ENCODE data around the gene DNAI1. TPM values are rescaled to one million over a fixed set of nuclear protein-coding genes. Genes with fewer than 3 reads are reported as not detected.
A peak's percentile ranks its signal among the peaks of the same experiment; 100 is the strongest.

DNAI1 gene
- polyA plus RNA-seq, 10 donors = 0.23 to 0.30 TPM; not detected in 8

DNA sequence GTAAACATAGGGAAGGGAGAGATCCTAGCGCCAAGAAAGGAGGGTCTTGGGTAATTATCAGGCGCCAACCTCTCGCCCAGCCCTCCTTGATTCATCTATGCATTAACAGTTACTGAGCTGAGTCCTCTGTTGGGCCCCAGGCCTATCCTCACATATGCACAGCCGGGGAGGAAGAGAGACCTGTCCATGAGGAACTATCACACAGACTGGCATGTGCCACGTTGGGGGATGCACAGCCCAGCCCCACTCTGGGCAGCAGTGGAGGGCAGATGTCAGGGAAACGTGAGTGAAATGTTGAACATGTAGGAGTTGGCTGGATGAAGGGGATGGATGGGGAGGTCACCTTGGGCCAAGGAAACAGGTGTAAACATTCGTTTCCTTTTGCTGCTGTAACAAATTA lies 82.9 kb downstream of the DNAI1 start:
- DNase-seq = no peak

- DNase-seq = no peak
Observed at GRCh38 chr9:34544035-34544434, 85.4 kb downstream of the DNAI1 start.

DNA sequence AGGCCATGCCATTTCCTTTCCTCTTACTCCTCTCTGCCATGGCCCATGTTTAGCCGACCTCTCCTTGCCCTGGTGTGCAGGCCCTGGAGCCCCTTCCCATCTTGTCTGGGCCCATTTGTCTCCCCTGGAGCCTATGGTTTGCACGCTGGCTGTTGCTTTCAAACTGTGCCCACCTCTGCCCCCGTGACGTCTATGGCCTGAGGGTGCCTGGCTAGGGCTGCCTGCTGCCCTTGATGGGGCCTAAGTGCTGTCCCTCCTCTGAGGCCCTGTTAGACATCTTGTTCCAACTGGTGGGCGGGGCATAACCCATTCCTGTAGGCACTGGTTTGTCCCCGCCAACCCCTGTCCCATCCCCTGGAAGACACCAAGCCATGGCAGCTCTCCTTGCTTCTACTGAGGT lies 86.9 kb downstream of the DNAI1 start:
- no peak for DNase-seq

DNA sequence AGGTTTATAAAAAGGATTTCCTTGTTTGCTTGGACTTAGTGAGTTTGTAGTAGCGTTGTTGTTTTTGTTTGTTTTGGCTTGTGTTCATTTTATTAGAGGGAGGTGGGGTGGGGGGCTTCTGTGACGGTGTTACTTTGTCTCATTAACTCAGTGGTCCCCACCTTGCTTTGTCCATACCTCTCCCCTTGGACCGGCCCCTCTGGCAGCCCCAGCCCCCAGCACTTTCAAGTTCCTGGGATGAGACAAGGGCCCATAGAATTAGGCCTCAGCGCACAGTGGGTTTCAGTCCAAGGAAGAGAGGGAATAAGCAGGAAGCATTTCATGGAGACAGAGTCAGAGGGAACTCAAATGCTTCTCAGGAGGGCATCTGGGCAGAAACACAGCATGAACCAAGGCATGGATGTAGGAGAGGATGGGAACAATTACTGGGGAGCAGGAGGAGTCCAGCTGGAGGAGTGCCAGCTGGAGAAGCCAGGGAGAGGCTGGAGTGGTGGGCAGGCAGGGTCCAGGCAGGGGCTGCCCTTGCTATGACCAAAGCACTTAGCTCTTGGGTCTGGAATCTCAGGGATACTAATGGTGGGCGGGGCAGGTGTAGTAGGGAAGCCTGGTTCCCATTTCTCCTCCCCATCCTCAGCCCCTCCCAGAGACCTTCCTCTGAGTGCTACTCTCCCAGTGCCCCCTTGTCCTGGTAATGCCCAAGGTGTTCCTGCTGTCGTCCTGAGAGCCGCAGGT lies 87.7 kb downstream of the DNAI1 start:
- no peak for DNase-seq

- peak in 2 of 3 donors; percentile 55 to 76 for DNase-seq
Observed at GRCh38 chr9:34546834-34547827, 88.5 kb downstream of the DNAI1 start.

DNA sequence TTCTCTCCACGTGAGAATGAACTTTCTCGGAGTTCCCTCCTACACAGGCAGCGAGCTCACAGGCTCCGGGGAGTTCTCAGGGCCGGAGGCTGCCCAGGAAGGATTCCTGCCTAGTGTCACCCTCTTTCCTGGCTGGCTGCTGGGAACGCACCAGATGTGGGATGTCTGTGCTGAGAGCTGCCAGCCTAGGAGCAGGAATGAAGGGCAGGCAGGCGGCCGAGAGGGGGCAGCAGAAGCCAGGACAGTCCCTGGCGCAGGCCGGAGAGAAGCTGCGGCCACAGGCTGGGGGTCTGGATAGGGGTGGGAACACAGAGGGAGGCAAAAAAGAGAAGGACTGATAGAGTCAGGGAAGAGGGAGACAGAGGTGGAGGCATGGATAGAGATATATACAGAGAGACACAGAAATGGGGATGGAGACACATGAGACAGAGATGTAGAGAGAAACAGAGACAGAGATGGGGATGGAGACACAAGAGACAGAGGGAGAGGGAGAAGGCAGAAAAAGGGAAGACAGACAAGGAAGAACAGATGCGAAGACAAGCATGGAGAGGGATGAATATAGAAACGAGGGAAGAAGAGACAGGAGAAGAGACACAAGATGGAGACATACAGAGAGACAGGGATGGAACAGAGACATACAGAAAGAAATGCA lies 89.5 kb downstream of the DNAI1 start:
- peak in 2 of 3 donors; percentile 79 to 90 for DNase-seq

DNA sequence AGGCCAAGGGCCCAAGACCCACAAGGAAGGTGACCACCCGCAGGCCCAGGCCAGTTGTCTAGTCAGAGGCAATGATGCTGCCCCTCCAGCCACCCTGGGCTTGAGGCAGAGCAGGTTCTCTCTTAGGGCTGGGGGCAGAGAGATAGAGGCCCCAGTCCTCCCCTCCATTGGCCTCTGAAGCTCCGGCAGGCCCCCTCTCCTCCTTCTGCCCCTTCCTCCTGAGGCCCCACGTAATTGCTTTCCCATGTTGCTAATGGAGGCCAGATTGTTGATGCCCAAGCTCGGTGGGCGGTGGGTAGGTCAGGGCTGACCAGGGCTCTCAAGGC lies 90.8 kb downstream of the DNAI1 start:
- DNase-seq = no peak

DNA sequence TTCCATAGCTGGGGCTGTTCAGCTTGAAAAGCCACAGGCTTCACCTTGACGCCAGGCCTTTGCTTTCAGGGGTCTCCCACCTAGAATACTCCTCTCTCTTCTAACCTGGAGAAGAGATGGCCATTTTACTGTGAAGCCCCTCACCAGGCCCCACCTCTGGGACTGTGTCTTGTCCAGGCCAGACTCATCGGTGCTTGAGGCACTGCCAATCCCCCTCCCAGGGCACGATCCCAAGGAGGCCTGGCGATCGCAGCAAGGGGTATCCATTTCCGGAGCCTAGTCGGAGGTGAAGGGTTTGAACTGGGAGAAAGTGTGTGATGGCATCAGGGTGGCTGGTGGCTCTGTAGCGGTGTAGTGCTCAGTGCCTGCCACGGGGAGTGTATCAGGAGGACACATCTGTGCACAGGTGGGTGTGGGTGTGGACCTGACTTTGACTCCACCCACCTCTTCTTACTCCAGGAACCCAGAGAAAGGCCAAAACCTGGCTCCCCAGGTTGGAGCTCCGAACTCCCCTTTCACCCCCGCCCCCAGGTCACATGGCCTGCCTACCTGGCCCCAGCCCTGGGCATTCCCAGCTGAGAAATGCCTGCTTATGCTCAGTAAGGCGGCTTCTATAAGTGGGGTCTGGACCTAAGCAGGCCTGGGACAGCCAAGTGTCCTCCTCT lies 91.5 kb downstream of the DNAI1 start:
- no peak for DNase-seq

DNA sequence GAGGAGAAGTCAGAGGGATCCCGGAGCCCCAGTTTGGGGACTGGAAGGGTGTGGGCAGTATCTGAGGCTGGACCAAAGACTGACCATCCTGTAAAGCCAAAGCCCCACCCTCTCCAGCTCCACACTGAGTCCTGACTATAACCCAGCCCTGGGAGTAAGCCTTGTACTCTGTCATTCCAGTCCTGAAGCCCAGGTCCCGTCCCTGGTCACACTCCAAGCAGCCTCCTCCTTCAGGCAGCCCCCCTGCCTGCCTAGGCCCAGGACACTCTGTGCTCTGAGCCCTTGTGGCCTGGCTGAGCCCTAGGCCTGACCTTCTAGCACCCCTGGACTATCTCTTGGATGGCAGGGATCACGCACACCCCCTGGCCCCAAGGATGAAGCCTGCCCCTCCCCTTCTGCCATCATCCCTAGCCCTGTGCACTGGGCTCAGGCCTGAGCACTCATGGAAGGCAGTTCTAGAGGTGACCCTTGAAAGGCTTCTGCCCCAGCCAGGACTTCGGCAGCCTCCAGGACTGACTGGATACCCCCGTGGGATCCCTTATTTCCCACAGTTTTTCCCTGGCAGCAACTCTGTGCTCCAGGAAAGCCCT lies 92.2 kb downstream of the DNAI1 start:
- no peak for DNase-seq

DNA sequence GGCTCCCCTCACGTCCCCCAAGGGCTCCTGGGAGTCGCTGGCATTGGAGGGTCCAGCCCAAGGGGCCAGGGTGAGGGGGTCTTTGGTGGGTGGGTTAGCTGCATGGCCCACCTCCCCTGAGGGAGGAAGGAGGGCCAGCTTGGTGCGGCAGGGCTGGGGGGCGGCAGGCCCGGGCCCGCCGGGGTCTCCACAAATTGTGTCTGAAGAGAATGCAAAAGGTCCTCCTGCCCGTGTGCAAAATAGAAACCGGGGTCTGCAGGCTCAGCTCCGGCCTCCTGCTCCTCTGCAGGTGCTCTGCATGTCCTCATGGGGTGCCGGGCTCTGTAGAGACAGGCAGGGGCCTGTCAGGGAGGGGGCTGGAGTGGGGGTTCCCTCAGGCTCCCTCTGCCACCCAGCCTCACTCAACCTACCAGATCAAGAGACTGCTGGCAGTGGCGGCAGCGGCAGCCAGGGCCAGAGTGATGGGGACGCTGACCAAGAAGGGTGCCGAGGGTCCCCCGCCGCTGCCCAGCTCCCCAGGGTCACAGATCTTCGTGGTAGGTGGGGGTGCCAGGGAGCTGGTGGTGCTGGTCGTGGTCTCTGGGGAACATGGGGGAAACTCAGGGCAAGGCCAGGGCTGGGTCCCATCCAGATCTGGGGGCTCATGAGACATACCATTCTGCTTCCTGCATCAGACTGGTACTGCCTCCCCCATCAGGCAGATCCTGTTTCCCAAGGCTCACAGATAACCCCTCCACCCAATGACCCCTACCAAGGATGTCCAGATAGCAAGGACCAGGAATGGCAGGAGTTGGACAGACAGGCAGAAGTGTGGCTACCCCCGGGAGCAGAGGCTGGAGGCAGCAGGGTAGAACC lies 93.4 kb downstream of the DNAI1 start:
- no peak for DNase-seq

GRCh38 chr9:34552606-34552981 lies 94.0 kb downstream of the DNAI1 start:
- DNase-seq = no peak

GRCh38 chr9:34552986-34553385 lies 94.4 kb downstream of the DNAI1 start:
- no peak for DNase-seq

DNA sequence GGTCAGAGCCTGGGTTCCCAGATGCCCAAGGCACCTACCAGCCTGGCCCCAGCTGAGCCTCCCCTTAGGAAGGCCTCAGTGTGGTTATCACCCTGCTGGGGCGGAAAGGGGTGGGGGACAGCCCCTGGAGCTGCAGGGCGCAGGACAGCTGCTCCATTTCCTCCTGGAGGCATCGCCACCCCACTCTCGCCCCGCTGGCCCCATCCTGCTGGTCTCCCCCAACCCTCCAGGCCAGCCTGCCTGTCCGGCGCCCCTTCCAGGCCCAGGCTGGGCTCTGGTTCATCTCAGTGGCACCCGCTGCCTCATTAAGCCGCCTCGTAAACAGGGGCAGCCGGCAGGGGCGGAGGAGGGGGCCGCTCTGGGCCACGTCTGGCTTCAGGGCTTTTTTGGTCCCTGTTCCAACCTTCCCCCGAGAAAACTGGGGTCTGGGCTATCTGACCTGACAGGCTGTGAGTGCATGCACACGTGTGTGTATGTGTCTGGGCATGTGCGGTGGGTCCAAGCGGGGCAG lies 95.0 kb downstream of the DNAI1 start:
- DNase-seq = no peak

GRCh38 chr9:34554211-34555001 lies 95.8 kb downstream of the DNAI1 start:
- DNase-seq = no peak

- DNase-seq = peak in 2 of 3 donors; percentile 47 to 76
Observed at GRCh38 chr9:34555002-34555348, 96.4 kb downstream of the DNAI1 start.

DNA sequence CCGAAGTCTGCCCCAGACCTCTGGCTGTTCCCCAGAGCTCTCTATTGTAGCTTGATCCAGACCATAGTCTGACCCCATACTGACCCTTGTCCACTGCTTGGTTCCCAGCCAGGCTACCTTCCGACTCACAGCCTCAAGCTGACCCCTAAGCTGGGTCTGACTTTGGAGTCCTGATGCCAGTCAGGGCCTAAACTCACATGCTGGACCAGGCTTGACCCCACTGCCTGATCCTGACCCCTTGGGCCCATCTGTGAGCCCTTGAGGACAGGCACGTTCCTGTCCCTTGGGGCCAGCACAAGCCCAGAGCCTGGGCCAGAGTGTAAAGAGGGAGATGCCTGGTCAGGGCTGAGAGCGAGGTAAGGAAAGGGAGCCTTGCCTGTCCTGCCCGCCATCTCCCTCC lies 96.9 kb downstream of the DNAI1 start:
- DNase-seq = peak in 1 of 3 donors; percentile 30

- DNase-seq = no peak
Observed at GRCh38 chr9:34555936-34556525, 97.4 kb downstream of the DNAI1 start.

- DNase-seq = no peak
Observed at GRCh38 chr9:34556949-34557348, 98.3 kb downstream of the DNAI1 start.
